Endothelial cell (in vitro differentiated cells): ENCODE results near the gene CDH15. TPM values are rescaled to one million over a fixed set of nuclear protein-coding genes. Genes with fewer than 3 reads are reported as not detected.
A peak's percentile ranks its signal among the peaks of the same experiment; 100 is the strongest.

ENCODE experiments used
- DNase-seq: peaks from one replicate; pipeline ENCODE4 v3.0.0; 2021; ENCODE audit warnings: low spot score
- H3K27ac Mint-ChIP-seq: one replicate; pipeline ENCODE4 v1.8.0; 2021; ENCODE audit warnings: mixed read lengths, inconsistent platforms; ENCODE audit not compliant: unreplicated experiment
- H3K27me3 Mint-ChIP-seq: one replicate; pipeline ENCODE4 v1.8.0; 2021; ENCODE audit warnings: mild to moderate bottlenecking, moderate library complexity, mixed read lengths, inconsistent platforms; ENCODE audit not compliant: unreplicated experiment
- H3K36me3 Mint-ChIP-seq: one replicate; pipeline ENCODE4 v1.8.0; 2021; ENCODE audit warnings: mild to moderate bottlenecking, low read depth, mixed read lengths, inconsistent platforms; ENCODE audit not compliant: unreplicated experiment
- H3K4me1 Mint-ChIP-seq: one replicate; pipeline ENCODE4 v1.8.0; 2021; ENCODE audit warnings: mild to moderate bottlenecking, mixed read lengths, inconsistent platforms; ENCODE audit not compliant: unreplicated experiment
- H3K4me3 Mint-ChIP-seq: one replicate; pipeline ENCODE4 v1.8.0; 2021; ENCODE audit warnings: mild to moderate bottlenecking, mixed read lengths, inconsistent platforms; ENCODE audit not compliant: unreplicated experiment
- H3K9me3 Mint-ChIP-seq: one replicate; pipeline ENCODE4 v1.8.0; 2021; ENCODE audit warnings: mixed read lengths, inconsistent platforms; ENCODE audit not compliant: unreplicated experiment
- CTCF ChIP-seq: fragments of 200-600 bp; sonication (generic); IDR thresholded peaks from one replicate; pipeline ENCODE4 v1.5.0; 2021; ENCODE audit warnings: antibody characterized with exemption; ENCODE audit not compliant: unreplicated experiment
- total RNA-seq: library from RNA; stranded (reverse); fragmentation: NEBNext Ultra II Directional; extraction: Animal tissue kit (Norgen Biotek cat#: 25700); gene quantifications from one replicate; pipeline ENCODE4 v1.2.1, GENCODE V29; 2021; ENCODE audit not compliant: unreplicated experiment

CDH15 gene
- total RNA-seq, 1 donor from 2014 or later, result not detected

- Mint-ChIP-seq H3K27me3 (peaks cover 1% of the 10 kb centered on the region), H3K36me3 (peaks cover 38% of the 10 kb centered on the region), H3K27ac (no peak overlapping the region), H3K4me3 (no peak overlapping the region), H3K4me1 (no peaks in the 10 kb centered on the region), H3K9me3 (no peaks in the 10 kb centered on the region)
- TF ChIP-seq CTCF, result no peak
- DNase-seq, result no peak
Observed at GRCh38 chr16:89129378-89129777, 42.2 kb upstream of the CDH15 start.

GRCh38 chr16:89130448-89130847, 41.1 kb upstream of the CDH15 start:
- DNase-seq, result no peak
- no peaks in the 10 kb centered on the region for H3K4me1 Mint-ChIP-seq
- peaks cover 37% of the 10 kb centered on the region for H3K36me3 Mint-ChIP-seq
- TF ChIP-seq CTCF, result no peak
- no peak overlapping the region for H3K4me3 Mint-ChIP-seq
- H3K27ac Mint-ChIP-seq, result no peak overlapping the region
- H3K27me3 Mint-ChIP-seq, result peaks cover 1% of the 10 kb centered on the region
- no peaks in the 10 kb centered on the region for H3K9me3 Mint-ChIP-seq

- peaks cover 1% of the 10 kb centered on the region for H3K27me3 Mint-ChIP-seq
- H3K36me3 Mint-ChIP-seq, result peaks cover 36% of the 10 kb centered on the region
- no peak for TF ChIP-seq CTCF
- H3K4me1 Mint-ChIP-seq, result no peaks in the 10 kb centered on the region
- no peak overlapping the region for H3K27ac Mint-ChIP-seq
- no peak for DNase-seq
- H3K9me3 Mint-ChIP-seq, result no peaks in the 10 kb centered on the region
- H3K4me3 Mint-ChIP-seq, result no peak overlapping the region
Observed at GRCh38 chr16:89131783-89132182, 39.8 kb upstream of the CDH15 start.

GRCh38 chr16:89132194-89133005, 39.1 kb upstream of the CDH15 start:
- H3K4me1 Mint-ChIP-seq, result no peaks in the 10 kb centered on the region
- no peak overlapping the region for H3K4me3 Mint-ChIP-seq
- peaks cover 2% of the 10 kb centered on the region for H3K27me3 Mint-ChIP-seq
- no peak overlapping the region for H3K27ac Mint-ChIP-seq
- TF ChIP-seq CTCF, result no peak
- peaks cover 36% of the 10 kb centered on the region for H3K36me3 Mint-ChIP-seq
- no peaks in the 10 kb centered on the region for H3K9me3 Mint-ChIP-seq
- no peak for DNase-seq

GRCh38 chr16:89133457-89134127, 38.0 kb upstream of the CDH15 start:
- no peak for TF ChIP-seq CTCF
- H3K4me3 Mint-ChIP-seq, result peak overlapping the region; percentile 9
- H3K27me3 Mint-ChIP-seq, result peaks cover 2% of the 10 kb centered on the region
- H3K36me3 Mint-ChIP-seq, result peaks cover 35% of the 10 kb centered on the region
- H3K9me3 Mint-ChIP-seq, result no peaks in the 10 kb centered on the region
- no peaks in the 10 kb centered on the region for H3K4me1 Mint-ChIP-seq
- H3K27ac Mint-ChIP-seq, result peak overlapping the region; percentile 22
- DNase-seq, result no peak
